HepG2 (cell line): Measurements from ENCODE around the gene NFE2L1. TPM values are rescaled to one million over a fixed set of nuclear protein-coding genes. Genes with fewer than 3 reads are reported as not detected.

ENCODE experiments used
- ATF7 ChIP-seq, 2 experiments: fragments of 450-650 bp in 1 of 2; sonication (generic) in 1 of 2; formaldehyde crosslinking in 1 of 2; IDR thresholded peaks; 2 replicates each; pipeline versions ENCODE4 v1.4.0 to v1.6.1; 2016 to 2020; ENCODE audit warnings: antibody characterized with exemption in 1 of 2, mild to moderate bottlenecking in 1 of 2, missing genetic modification reagents in 1 of 2
- FOXM1 ChIP-seq: sonication (generic); formaldehyde crosslinking; IDR thresholded peaks from 2 replicates; pipeline ENCODE4 v1.5.0; 2020; ENCODE audit warnings: missing genetic modification reagents
- GABPB1 ChIP-seq: IDR thresholded peaks from 2 replicates; pipeline ENCODE4 v1.6.1; 2016; ENCODE audit warnings: mild to moderate bottlenecking, missing genetic modification reagents, moderate library complexity, missing compliant biosample characterization
- MEIS1 ChIP-seq: sonication (generic); formaldehyde crosslinking; IDR thresholded peaks from 2 replicates; pipeline ENCODE4 v1.9.0; 2021; ENCODE audit warnings: mild to moderate bottlenecking, missing genetic modification reagents, moderate library complexity, borderline replicate concordance
- MTA3 ChIP-seq: sonication (generic); formaldehyde crosslinking; IDR thresholded peaks from 2 replicates; pipeline ENCODE4 v1.4.0; 2020; ENCODE audit warnings: missing genetic modification reagents
- PAF1 ChIP-seq: IDR thresholded peaks from 2 replicates; pipeline ENCODE4 v1.6.1; 2016; ENCODE audit warnings: missing genetic modification reagents, missing compliant biosample characterization
- PPARG ChIP-seq: conservative IDR thresholded peaks from 2 replicates; pipeline ENCODE4 v1.6.1; 2016; ENCODE audit warnings: missing biosample characterization, missing genetic modification reagents
- ZBTB8A ChIP-seq: sonication (generic); formaldehyde crosslinking; IDR thresholded peaks from 2 replicates; pipeline ENCODE4 v1.4.0; 2020; ENCODE audit warnings: mild to moderate bottlenecking, low read depth, missing genetic modification reagents, borderline replicate concordance
- ZFP37 ChIP-seq: sonication (generic); formaldehyde crosslinking; IDR thresholded peaks from 2 replicates; pipeline ENCODE4 v1.4.0; 2020; ENCODE audit warnings: missing genetic modification reagents, borderline replicate concordance
- ZNF3 ChIP-seq: IDR thresholded peaks from 2 replicates; pipeline ENCODE4 v1.7.0; 2017; ENCODE audit warnings: inconsistent platforms
- ZNF589 ChIP-seq: sonication (generic); formaldehyde crosslinking; conservative IDR thresholded peaks from 2 replicates; pipeline ENCODE4 v1.8.0; 2022; ENCODE audit warnings: mild to moderate bottlenecking, moderate library complexity, missing genetic modification reagents
- ZSCAN29 ChIP-seq: sonication (generic); formaldehyde crosslinking; conservative IDR thresholded peaks from 2 replicates; pipeline ENCODE4 v1.4.0; 2020; ENCODE audit warnings: mild to moderate bottlenecking, missing genetic modification reagents
- polyA plus RNA-seq, 8 experiments: library from polyadenylated mRNA; depleted of rRNA in 3 of 8; stranded (reverse) in 7 of 8; unstranded in 1 of 8; fragments of >200 nt; fragmentation: Illumina TruSeq in 4 of 8; extraction: Trizol in 4 of 8; gene quantifications; 2 replicates each; pipeline versions ENCODE4 v1.2.1 to v1.2.3, GENCODE V29; 2011 to 2016; ENCODE audit warnings: low read depth in 4 of 8, missing spikeins in 1 of 8, mixed read lengths in 1 of 8; ENCODE audit not compliant: insufficient read depth in 1 of 8
- total RNA-seq, 5 experiments: library from RNA; depleted of rRNA; stranded (reverse); fragments of >200 nt; fragmentation: Illumina TruSeq; extraction: Trizol; gene quantifications; 2 replicates each; pipeline ENCODE4 v1.2.3, GENCODE V29; 2016; ENCODE audit warnings: low read depth in 1 of 5
- TF ChIP-seq, protein P1 (sequence below): sonication (generic); formaldehyde crosslinking; IDR thresholded peaks from 2 replicates; pipeline ENCODE4 v1.5.0; 2020; ENCODE audit warnings: mild to moderate bottlenecking, missing genetic modification reagents
- TF ChIP-seq, protein P2 (sequence below): sonication (generic); formaldehyde crosslinking; IDR thresholded peaks from 2 replicates; pipeline ENCODE4 v1.9.0; 2021; ENCODE audit warnings: missing genetic modification reagents, mild to moderate bottlenecking, borderline replicate concordance
- TF ChIP-seq, protein P3 (sequence below): sonication (generic); formaldehyde crosslinking; conservative IDR thresholded peaks from 2 replicates; pipeline ENCODE4 v1.4.0; 2020; ENCODE audit warnings: missing genetic modification reagents
- TF ChIP-seq, protein P4 (sequence below): sonication (generic); formaldehyde crosslinking; IDR thresholded peaks from 2 replicates; pipeline ENCODE4 v1.4.0; 2020; ENCODE audit warnings: missing genetic modification reagents, borderline replicate concordance
- TF ChIP-seq, protein P5 (sequence below): IDR thresholded peaks from 2 replicates; pipeline ENCODE4 v1.6.1; 2012; ENCODE audit warnings: low read length, improper control_type of control experiment

The NFE2L1 gene
- total and polyA plus RNA-seq, 2 of the 13 experiments (the other 11 are each of a cell fraction or from before 2014, with no cell fraction given): 67.0 to 234 TPM

DNA sequence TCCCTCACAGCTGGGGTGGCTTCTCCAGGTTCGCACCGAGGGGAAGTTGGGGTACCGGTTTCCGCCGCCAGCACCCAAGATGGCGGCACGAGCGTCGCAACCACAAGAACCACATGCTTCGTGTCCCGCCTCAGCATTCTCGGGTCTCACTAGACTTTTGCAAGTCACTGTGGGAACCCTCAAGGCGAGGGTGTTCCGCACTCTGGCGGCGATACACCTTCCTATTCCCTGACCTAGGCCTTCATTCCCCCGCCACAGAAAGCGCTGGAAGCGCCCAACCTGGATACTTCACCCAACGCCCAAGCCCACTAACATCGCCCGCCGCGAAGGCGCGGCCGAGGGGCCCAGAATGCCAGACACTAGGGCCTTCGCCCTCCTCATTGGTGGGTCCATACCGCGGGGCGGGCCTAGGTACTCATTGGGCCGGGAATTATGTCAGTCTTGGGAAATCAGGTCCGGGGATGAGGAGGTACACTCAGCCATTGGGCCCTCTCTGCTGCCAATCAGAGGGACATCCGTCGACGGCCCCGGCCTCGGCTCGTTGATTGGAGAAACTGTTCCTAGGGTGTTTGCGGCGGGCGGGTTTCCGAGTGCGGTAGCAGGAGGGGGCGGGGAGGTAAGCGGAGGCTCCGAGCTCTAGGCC lies at the start of gene NFE2L1 (continued):
- TF ChIP-seq, protein P1, sequence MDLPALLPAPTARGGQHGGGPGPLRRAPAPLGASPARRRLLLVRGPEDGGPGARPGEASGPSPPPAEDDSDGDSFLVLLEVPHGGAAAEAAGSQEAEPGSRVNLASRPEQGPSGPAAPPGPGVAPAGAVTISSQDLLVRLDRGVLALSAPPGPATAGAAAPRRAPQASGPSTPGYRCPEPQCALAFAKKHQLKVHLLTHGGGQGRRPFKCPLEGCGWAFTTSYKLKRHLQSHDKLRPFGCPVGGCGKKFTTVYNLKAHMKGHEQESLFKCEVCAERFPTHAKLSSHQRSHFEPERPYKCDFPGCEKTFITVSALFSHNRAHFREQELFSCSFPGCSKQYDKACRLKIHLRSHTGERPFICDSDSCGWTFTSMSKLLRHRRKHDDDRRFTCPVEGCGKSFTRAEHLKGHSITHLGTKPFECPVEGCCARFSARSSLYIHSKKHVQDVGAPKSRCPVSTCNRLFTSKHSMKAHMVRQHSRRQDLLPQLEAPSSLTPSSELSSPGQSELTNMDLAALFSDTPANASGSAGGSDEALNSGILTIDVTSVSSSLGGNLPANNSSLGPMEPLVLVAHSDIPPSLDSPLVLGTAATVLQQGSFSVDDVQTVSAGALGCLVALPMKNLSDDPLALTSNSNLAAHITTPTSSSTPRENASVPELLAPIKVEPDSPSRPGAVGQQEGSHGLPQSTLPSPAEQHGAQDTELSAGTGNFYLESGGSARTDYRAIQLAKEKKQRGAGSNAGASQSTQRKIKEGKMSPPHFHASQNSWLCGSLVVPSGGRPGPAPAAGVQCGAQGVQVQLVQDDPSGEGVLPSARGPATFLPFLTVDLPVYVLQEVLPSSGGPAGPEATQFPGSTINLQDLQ (CRISPR knock-in tag): no peak
- 0 out of 2 replicates have a peak, but pooled peaks have one; percentile 52 for TF ChIP-seq ZBTB8A (CRISPR knock-in tag)
- TF ChIP-seq ZFP37 (CRISPR knock-in tag): 0 out of 2 replicates have a peak, but pooled peaks have one; percentile 57
- peak; percentile 73; the same call in 1 of the 2 replicates for TF ChIP-seq MEIS1 (CRISPR knock-in tag)
- no peak for TF ChIP-seq FOXM1 (CRISPR knock-in tag)
- no peak for TF ChIP-seq ATF7 (IDR thresholded peaks at IDR 0.05)
- TF ChIP-seq ATF7 (CRISPR knock-in tag; IDR thresholded peaks at IDR 0.05): peak; percentile 88
- TF ChIP-seq, protein P2, sequence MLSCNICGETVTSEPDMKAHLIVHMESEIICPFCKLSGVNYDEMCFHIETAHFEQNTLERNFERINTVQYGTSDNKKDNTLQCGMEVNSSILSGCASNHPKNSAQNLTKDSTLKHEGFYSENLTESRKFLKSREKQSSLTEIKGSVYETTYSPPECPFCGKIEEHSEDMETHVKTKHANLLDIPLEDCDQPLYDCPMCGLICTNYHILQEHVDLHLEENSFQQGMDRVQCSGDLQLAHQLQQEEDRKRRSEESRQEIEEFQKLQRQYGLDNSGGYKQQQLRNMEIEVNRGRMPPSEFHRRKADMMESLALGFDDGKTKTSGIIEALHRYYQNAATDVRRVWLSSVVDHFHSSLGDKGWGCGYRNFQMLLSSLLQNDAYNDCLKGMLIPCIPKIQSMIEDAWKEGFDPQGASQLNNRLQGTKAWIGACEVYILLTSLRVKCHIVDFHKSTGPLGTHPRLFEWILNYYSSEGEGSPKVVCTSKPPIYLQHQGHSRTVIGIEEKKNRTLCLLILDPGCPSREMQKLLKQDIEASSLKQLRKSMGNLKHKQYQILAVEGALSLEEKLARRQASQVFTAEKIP: no peak
- TF ChIP-seq, protein P3, sequence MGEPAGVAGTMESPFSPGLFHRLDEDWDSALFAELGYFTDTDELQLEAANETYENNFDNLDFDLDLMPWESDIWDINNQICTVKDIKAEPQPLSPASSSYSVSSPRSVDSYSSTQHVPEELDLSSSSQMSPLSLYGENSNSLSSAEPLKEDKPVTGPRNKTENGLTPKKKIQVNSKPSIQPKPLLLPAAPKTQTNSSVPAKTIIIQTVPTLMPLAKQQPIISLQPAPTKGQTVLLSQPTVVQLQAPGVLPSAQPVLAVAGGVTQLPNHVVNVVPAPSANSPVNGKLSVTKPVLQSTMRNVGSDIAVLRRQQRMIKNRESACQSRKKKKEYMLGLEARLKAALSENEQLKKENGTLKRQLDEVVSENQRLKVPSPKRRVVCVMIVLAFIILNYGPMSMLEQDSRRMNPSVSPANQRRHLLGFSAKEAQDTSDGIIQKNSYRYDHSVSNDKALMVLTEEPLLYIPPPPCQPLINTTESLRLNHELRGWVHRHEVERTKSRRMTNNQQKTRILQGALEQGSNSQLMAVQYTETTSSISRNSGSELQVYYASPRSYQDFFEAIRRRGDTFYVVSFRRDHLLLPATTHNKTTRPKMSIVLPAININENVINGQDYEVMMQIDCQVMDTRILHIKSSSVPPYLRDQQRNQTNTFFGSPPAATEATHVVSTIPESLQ (CRISPR knock-in tag): no peak
- TF ChIP-seq MTA3: no peak
- TF ChIP-seq, protein P4, sequence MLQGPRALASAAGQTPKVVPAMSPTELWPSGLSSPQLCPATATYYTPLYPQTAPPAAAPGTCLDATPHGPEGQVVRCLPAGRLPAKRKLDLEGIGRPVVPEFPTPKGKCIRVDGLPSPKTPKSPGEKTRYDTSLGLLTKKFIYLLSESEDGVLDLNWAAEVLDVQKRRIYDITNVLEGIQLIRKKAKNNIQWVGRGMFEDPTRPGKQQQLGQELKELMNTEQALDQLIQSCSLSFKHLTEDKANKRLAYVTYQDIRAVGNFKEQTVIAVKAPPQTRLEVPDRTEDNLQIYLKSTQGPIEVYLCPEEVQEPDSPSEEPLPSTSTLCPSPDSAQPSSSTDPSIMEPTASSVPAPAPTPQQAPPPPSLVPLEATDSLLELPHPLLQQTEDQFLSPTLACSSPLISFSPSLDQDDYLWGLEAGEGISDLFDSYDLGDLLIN (CRISPR knock-in tag): peak; percentile 27; the same call in 1 of the 2 replicates
- peak; percentile 68; the same call in 1 of the 2 replicates for TF ChIP-seq ZSCAN29 (CRISPR knock-in tag)
- TF ChIP-seq PPARG (CRISPR knock-in tag): 0 out of 2 replicates have a peak, but pooled peaks have one; percentile 55
- TF ChIP-seq, protein P5, sequence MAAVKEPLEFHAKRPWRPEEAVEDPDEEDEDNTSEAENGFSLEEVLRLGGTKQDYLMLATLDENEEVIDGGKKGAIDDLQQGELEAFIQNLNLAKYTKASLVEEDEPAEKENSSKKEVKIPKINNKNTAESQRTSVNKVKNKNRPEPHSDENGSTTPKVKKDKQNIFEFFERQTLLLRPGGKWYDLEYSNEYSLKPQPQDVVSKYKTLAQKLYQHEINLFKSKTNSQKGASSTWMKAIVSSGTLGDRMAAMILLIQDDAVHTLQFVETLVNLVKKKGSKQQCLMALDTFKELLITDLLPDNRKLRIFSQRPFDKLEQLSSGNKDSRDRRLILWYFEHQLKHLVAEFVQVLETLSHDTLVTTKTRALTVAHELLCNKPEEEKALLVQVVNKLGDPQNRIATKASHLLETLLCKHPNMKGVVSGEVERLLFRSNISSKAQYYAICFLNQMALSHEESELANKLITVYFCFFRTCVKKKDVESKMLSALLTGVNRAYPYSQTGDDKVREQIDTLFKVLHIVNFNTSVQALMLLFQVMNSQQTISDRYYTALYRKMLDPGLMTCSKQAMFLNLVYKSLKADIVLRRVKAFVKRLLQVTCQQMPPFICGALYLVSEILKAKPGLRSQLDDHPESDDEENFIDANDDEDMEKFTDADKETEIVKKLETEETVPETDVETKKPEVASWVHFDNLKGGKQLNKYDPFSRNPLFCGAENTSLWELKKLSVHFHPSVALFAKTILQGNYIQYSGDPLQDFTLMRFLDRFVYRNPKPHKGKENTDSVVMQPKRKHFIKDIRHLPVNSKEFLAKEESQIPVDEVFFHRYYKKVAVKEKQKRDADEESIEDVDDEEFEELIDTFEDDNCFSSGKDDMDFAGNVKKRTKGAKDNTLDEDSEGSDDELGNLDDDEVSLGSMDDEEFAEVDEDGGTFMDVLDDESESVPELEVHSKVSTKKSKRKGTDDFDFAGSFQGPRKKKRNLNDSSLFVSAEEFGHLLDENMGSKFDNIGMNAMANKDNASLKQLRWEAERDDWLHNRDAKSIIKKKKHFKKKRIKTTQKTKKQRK: peak; percentile 90
- peak; percentile 92; the same call in 1 of the 2 replicates for TF ChIP-seq GABPB1
- TF ChIP-seq ZNF3 (CRISPR knock-in tag): no peak; the same call in 1 of the 2 replicates
- TF ChIP-seq ZNF589 (CRISPR knock-in tag): peak; percentile 79; the same call in 1 of the 2 replicates
- TF ChIP-seq PAF1: no peak
